IMR-90 (cell line): ENCODE results near the gene IL2RA. TPM values are rescaled to one million over a fixed set of nuclear protein-coding genes. Genes with fewer than 3 reads are reported as not detected.

ENCODE experiments used
- ATAC-seq: fragments of 200-7000 bp; cut with Tn5 transposase; 2 replicates; pipeline ENCODE4 v1.9.1; 2020; ENCODE audit warnings: low read depth, mild to moderate bottlenecking, moderate library complexity
- BruUV-seq: library from RNA; stranded (reverse); fragments of 400-500 nt; replicated peaks from 2 replicates; lab custom pipeline; 2021; lab: Mats Ljungman, UMichigan
- CTCF ChIA-PET: fragments of 300-600 bp; formaldehyde crosslinking; extraction: SDS; loops from one replicate; lab custom pipeline; 2021; ENCODE audit warnings: antibody characterized with exemption; lab: Yijun Ruan, JAX
- POLR2A ChIA-PET: fragments of 300-600 bp; sonication (Branson Sonifier 250); formaldehyde crosslinking; loops from one replicate; lab custom pipeline; 2022; ENCODE audit warnings: antibody characterized with exemption; ENCODE audit not compliant: unreplicated experiment; lab: Charles Lee
- DNase-seq: peaks from one replicate; pipeline ENCODE4 v3.0.0; 2013
- H2AFZ ChIP-seq: replicated peaks from 2 replicates; pipeline ENCODE3; 2013; ENCODE audit warnings: low read length, mild to moderate bottlenecking; ENCODE audit not compliant: poor library complexity
- H2AK5ac ChIP-seq: 2 replicates; pipeline ENCODE4 v1.6.1; 2013; ENCODE audit warnings: low read depth, low read length, inconsistent platforms
- H2AK9ac ChIP-seq: replicated peaks from 2 replicates; pipeline ENCODE3; 2013; ENCODE audit warnings: mild to moderate bottlenecking, low read depth, low read length, moderate library complexity; ENCODE audit not compliant: poor library complexity
- H2BK120ac ChIP-seq: 2 replicates; pipeline ENCODE4 v1.6.1; 2013; ENCODE audit warnings: low read depth, low read length, inconsistent platforms
- H2BK15ac ChIP-seq: 3 replicates; pipeline ENCODE4 v1.6.1; 2013; ENCODE audit warnings: low read depth, low read length, inconsistent platforms
- H2BK20ac ChIP-seq: 2 replicates; pipeline ENCODE4 v1.6.1; 2013; ENCODE audit warnings: low read depth, mild to moderate bottlenecking, inconsistent platforms, low read length, moderate library complexity
- H2BK5ac ChIP-seq: 2 replicates; pipeline ENCODE4 v1.6.1; 2013; ENCODE audit warnings: mild to moderate bottlenecking, low read depth, low read length, inconsistent platforms; ENCODE audit not compliant: poor library complexity, severe bottlenecking
- H3K14ac ChIP-seq: replicated peaks from 2 replicates; pipeline ENCODE4 v1.6.1; 2013; ENCODE audit warnings: low read depth, low read length, inconsistent platforms
- H3K18ac ChIP-seq: 2 replicates; pipeline ENCODE4 v1.6.1; 2013; ENCODE audit warnings: low read depth, low read length, control low read depth
- H3K23ac ChIP-seq: 2 replicates; pipeline ENCODE4 v1.6.1; 2013; ENCODE audit warnings: low read depth, low read length, inconsistent platforms
- H3K27ac ChIP-seq: 2 replicates; pipeline ENCODE4 v1.5.1; 2013; ENCODE audit warnings: mild to moderate bottlenecking, control low read depth, low read length; ENCODE audit not compliant: insufficient read depth
- H3K27me3 ChIP-seq: 2 replicates; pipeline ENCODE4 v1.6.1; 2013; ENCODE audit warnings: low read length; ENCODE audit not compliant: control insufficient read depth, insufficient read depth
- H3K36me3 ChIP-seq: 2 replicates; pipeline ENCODE4 v1.6.1; 2013; ENCODE audit warnings: low read length, mixed read lengths; ENCODE audit not compliant: control insufficient read depth, insufficient read depth
- H3K4ac ChIP-seq: 2 replicates; pipeline ENCODE4 v1.6.1; 2013; ENCODE audit warnings: low read depth, low read length, inconsistent platforms
- H3K4me1 ChIP-seq: 2 replicates; pipeline ENCODE4 v1.6.1; 2013; ENCODE audit warnings: low read length, mixed read lengths; ENCODE audit not compliant: control insufficient read depth, insufficient read depth
- H3K4me2 ChIP-seq: 2 replicates; pipeline ENCODE4 v1.6.1; 2013; ENCODE audit warnings: low read depth, mild to moderate bottlenecking, control low read depth, low read length, moderate library complexity
- H3K4me3 ChIP-seq: 2 replicates; pipeline ENCODE4 v1.5.1; 2013; ENCODE audit warnings: low read depth, mild to moderate bottlenecking, control low read depth, low read length, moderate library complexity; ENCODE audit not compliant: insufficient read depth
- H3K56ac ChIP-seq: 2 replicates; pipeline ENCODE4 v1.6.1; 2013; ENCODE audit warnings: low read length, inconsistent platforms; ENCODE audit not compliant: insufficient read depth; ENCODE audit errors: extremely low read depth
- H3K79me1 ChIP-seq, 2 experiments: 2 replicates each; pipeline ENCODE4 v1.6.1; 2013; ENCODE audit warnings: low read length in 2 of 2, inconsistent platforms in 1 of 2, low read depth in 1 of 2
- H3K9ac ChIP-seq: 2 replicates; pipeline ENCODE4 v1.6.1; 2013; ENCODE audit warnings: low read depth, low read length, control low read depth
- H3K9me1 ChIP-seq: 2 replicates; pipeline ENCODE4 v1.6.1; 2013; ENCODE audit warnings: low read length, inconsistent platforms; ENCODE audit not compliant: insufficient read depth
- H3K9me3 ChIP-seq: 2 replicates; pipeline ENCODE4 v1.6.1; 2013; ENCODE audit warnings: low read length; ENCODE audit not compliant: control insufficient read depth, insufficient read depth
- H4K20me1 ChIP-seq: 2 replicates; pipeline ENCODE4 v1.6.1; 2013; ENCODE audit warnings: low read length, inconsistent platforms; ENCODE audit not compliant: insufficient read depth
- H4K5ac ChIP-seq: 2 replicates; pipeline ENCODE4 v1.6.1; 2013; ENCODE audit warnings: mild to moderate bottlenecking, low read depth, low read length, control low read depth
- H4K8ac ChIP-seq, 2 experiments: 2 replicates each; pipeline ENCODE4 v1.6.1; 2013; ENCODE audit warnings: low read depth in 2 of 2, low read length in 2 of 2, control low read depth in 1 of 2, inconsistent platforms in 1 of 2
- H4K91ac ChIP-seq: 2 replicates; pipeline ENCODE4 v1.6.1; 2013; ENCODE audit warnings: low read depth, low read length, inconsistent platforms; ENCODE audit not compliant: insufficient read depth
- BHLHE40 ChIP-seq: fragments of 150-350 bp; IDR thresholded peaks from 2 replicates; pipeline ENCODE4 v1.6.1; 2016; ENCODE audit warnings: mild to moderate bottlenecking, low read depth, low read length
- CEBPB ChIP-seq: IDR thresholded peaks from 2 replicates; pipeline ENCODE4 v1.6.1; 2012; ENCODE audit warnings: low read depth, low read length, improper control_type of control experiment
- CTCF ChIP-seq: conservative IDR thresholded peaks from 2 replicates; pipeline ENCODE4 v1.5.1; 2012; ENCODE audit warnings: mild to moderate bottlenecking, low read depth, low read length, improper control_type of control experiment
- ELK1 ChIP-seq: fragments of 150-350 bp; IDR thresholded peaks from 2 replicates; pipeline ENCODE4 v1.6.1; 2016; ENCODE audit warnings: low read depth, mild to moderate bottlenecking, low read length, moderate library complexity, borderline replicate concordance
- MAFK ChIP-seq: IDR thresholded peaks from 2 replicates; pipeline ENCODE4 v1.6.1; 2012; ENCODE audit warnings: low read depth, low read length, improper control_type of control experiment
- MAZ ChIP-seq: IDR thresholded peaks from 2 replicates; pipeline ENCODE4 v1.6.1; 2012; ENCODE audit warnings: low read depth, mild to moderate bottlenecking, low read length, improper control_type of control experiment, moderate library complexity, borderline replicate concordance
- MXI1 ChIP-seq: IDR thresholded peaks from 2 replicates; pipeline ENCODE4 v1.6.1; 2012; ENCODE audit warnings: low read depth, mild to moderate bottlenecking, low read length, moderate library complexity, borderline replicate concordance
- NFE2L2 ChIP-seq: fragments of 150-350 bp; IDR thresholded peaks from 2 replicates; pipeline ENCODE4 v1.6.1; 2016; ENCODE audit warnings: low read depth, mild to moderate bottlenecking, low read length
- POLR2A ChIP-seq: IDR thresholded peaks from 2 replicates; pipeline ENCODE4 v1.6.1; 2012; ENCODE audit warnings: mild to moderate bottlenecking, low read depth, low read length
- SMC3 ChIP-seq: fragments of 150-350 bp; IDR thresholded peaks from 2 replicates; pipeline ENCODE4 v1.6.1; 2016; ENCODE audit warnings: low read depth, mild to moderate bottlenecking, antibody characterized with exemption, low read length, moderate library complexity
- WGBS, 2 experiments: methylation state at CpG; one replicate each; pipeline versions ENCODE4 v1.1.5 to v1.1.7; 2013; ENCODE audit warnings: missing lambda C conversion rate in 2 of 2; ENCODE audit not compliant: insufficient read length in 1 of 2; ENCODE audit errors: extremely low coverage in 2 of 2; 5-methylcytosine and 5-hydroxymethylcytosine counted together
- dilution Hi-C: fragments of 300-500 bp; cut with HindIII; formaldehyde crosslinking; loops from one replicate; pipeline ENCODE4 v1.14.3; 2018; ENCODE audit warnings: low sequenced_read_pairs; ENCODE audit not compliant: unreplicated experiment
- in situ Hi-C: fragments of 300-500 bp; cut with MboI; formaldehyde crosslinking; loops from 3 replicates; pipeline ENCODE4 v1.14.3; 2019; ENCODE audit warnings: low sequenced_read_pairs, inconsistent platforms, mixed read lengths
- intact Hi-C: fragments of 100-400 bp; cut with micrococcal nuclease; formaldehyde crosslinking; loops from 2 replicates; pipeline ENCODE4 v1.10.0; 2022
- polyA plus RNA-seq, 3 experiments: library from polyadenylated mRNA; depleted of rRNA; stranded (reverse); fragments of >200 nt; gene quantifications; 2 replicates each; pipeline ENCODE4 v1.2.3, GENCODE V29; 2012; ENCODE audit warnings: low replicate concordance in 1 of 3
- total RNA-seq: library from RNA; depleted of rRNA; stranded (reverse); fragments of >200 nt; gene quantifications from 2 replicates; pipeline ENCODE4 v1.2.3, GENCODE V29; 2012

Gene IL2RA
- total and polyA plus RNA-seq, 2 of the 4 experiments (the other 2 are of a cell fraction): not detected

- TF ChIP-seq MAZ (peak; percentile 90), BHLHE40 (no peak; the same call in 1 of the 2 replicates)
Observed at GRCh38 chr10:6088721-6089333, 26.7 kb upstream of the IL2RA start, which contains the start of gene RBM17 (continued).

GRCh38 chr10:6086375-6087233, 24.4 kb upstream of the IL2RA start:
- peak; percentile 85 for DNase-seq
- Histone ChIP-seq H3K18ac (no peak overlapping the region), H3K9ac (no peak overlapping the region), H2AK9ac (no peak overlapping the region), H3K4me3 (no peak overlapping the region), H3K4ac (peak overlapping the region; percentile 12; the same call in 1 of the 2 replicates), H2AFZ (peak overlapping the region; percentile 87), H3K36me3 (no peaks in the 10 kb centered on the region), H3K27ac (no peak overlapping the region; the same call in 1 of the 2 replicates), H2BK120ac (no peak overlapping the region), H3K79me1 (peaks cover 2 to 21% of the 10 kb centered on the region in 2 experiments; a peak in 3 of 4 replicates), H3K9me3 (peaks cover 1% of the 10 kb centered on the region; the same call in 1 of the 2 replicates), H3K23ac (no peak overlapping the region), H4K5ac (no peak overlapping the region), H3K56ac (no peak overlapping the region), H2BK15ac (no peak overlapping the region), H2BK5ac (no peak overlapping the region), H3K14ac (no peak overlapping the region), H3K4me2 (peak overlapping the region; percentile 47), H3K4me1 (peaks cover 21% of the 10 kb centered on the region), H3K27me3 (no peaks in the 10 kb centered on the region), H4K20me1 (peaks cover 23% of the 10 kb centered on the region), H3K9me1 (peaks cover 2% of the 10 kb centered on the region; the same call in 1 of the 2 replicates), H2AK5ac (no peak overlapping the region), H2BK20ac (peak overlapping the region; percentile 9; the same call in 1 of the 2 replicates), H4K8ac (peak overlapping the region; percentile 2 to 65; a peak in 2 of 4 replicates), H4K91ac (no peak overlapping the region)
- ChIA-PET CTCF (interaction anchor here (0.6 to 2.6 kb wide), 11 partner anchors 9 to 319 kb away, joined by 3 to 12 read pairs (median 4); no protein-coding TSS in a partner anchor), POLR2A (no interaction called here)
- dilution Hi-C loops (no loop called here), in situ Hi-C loops (no loop called here), intact Hi-C loops (no loop called here)
- BruUV-seq: no TSS peak
- ATAC-seq: peak; percentile 30
- 14% methylated on average over 7 of the region's 19 CpGs; no CpG with 5 or more reads in 1 of the 2 experiments for WGBS, 2 experiments
- TF ChIP-seq ELK1 (no peak), CTCF (peak; percentile 85), POLR2A (no peak), MAFK (0 out of 2 replicates have a peak, but pooled peaks have one; percentile 2), MXI1 (no peak), SMC3 (peak; percentile 50; the same call in 1 of the 2 replicates), NFE2L2 (no peak), CEBPB (no peak)
